ENCODE measurements around the gene IGLL5. TPM values are rescaled to one million over a fixed set of nuclear protein-coding genes. Genes with fewer than 3 reads are reported as not detected.

The IGLL5 gene
- total RNA-seq, 1 donor from 2014 or later, result 0.47 TPM

- no peak overlapping the region for H3K27ac ChIP-seq (replicated peaks)
- TF ChIP-seq CTCF (IDR thresholded peaks at IDR 0.05; ENCODE audit: borderline replicate concordance), result no peak
- intact Hi-C loops (cut with micrococcal nuclease), result no loop called here
- H3K4me3 ChIP-seq, result no peak overlapping the region
- no peaks in the 10 kb centered on the region for H3K36me3 ChIP-seq
- no peak for DNase-seq
- no peaks in the 10 kb centered on the region for H3K4me1 ChIP-seq
- H3K9me3 ChIP-seq (replicated peaks), result peaks cover 11% of the 10 kb centered on the region
- H3K27me3 ChIP-seq (ENCODE audit: low read depth), result peaks cover 53% of the 10 kb centered on the region
Measured at GRCh38 chr22:22878801-22879674, 8.6 kb upstream of the IGLL5 start.

GRCh38 chr22:22879675-22880155 lies 7.9 kb upstream of the IGLL5 start:
- Histone ChIP-seq H3K27me3 (ENCODE audit: low read depth) (peaks cover 60% of the 10 kb centered on the region), H3K27ac (replicated peaks) (no peak overlapping the region), H3K9me3 (replicated peaks) (peaks cover 5% of the 10 kb centered on the region), H3K4me3 (no peak overlapping the region), H3K36me3 (no peaks in the 10 kb centered on the region), H3K4me1 (no peaks in the 10 kb centered on the region)
- intact Hi-C loops (cut with micrococcal nuclease), result no loop called here
- no peak for DNase-seq
- no peak for TF ChIP-seq CTCF (IDR thresholded peaks at IDR 0.05; ENCODE audit: borderline replicate concordance)

GRCh38 chr22:22880645-22881044 lies 7.0 kb upstream of the IGLL5 start:
- peaks cover 68% of the 10 kb centered on the region for H3K27me3 ChIP-seq (ENCODE audit: low read depth)
- intact Hi-C loops (cut with micrococcal nuclease), result no loop called here
- H3K27ac ChIP-seq (replicated peaks), result no peak overlapping the region
- H3K36me3 ChIP-seq, result no peaks in the 10 kb centered on the region
- no peak overlapping the region for H3K4me3 ChIP-seq
- H3K9me3 ChIP-seq (replicated peaks), result no peaks in the 10 kb centered on the region
- no peak for DNase-seq
- no peaks in the 10 kb centered on the region for H3K4me1 ChIP-seq
- TF ChIP-seq CTCF (IDR thresholded peaks at IDR 0.05; ENCODE audit: borderline replicate concordance), result no peak

GRCh38 chr22:22881116-22882000 lies 6.3 kb upstream of the IGLL5 start:
- DNase-seq, result no peak
- Histone ChIP-seq H3K27me3 (ENCODE audit: low read depth) (peaks cover 75% of the 10 kb centered on the region), H3K4me1 (no peaks in the 10 kb centered on the region), H3K27ac (replicated peaks) (no peak overlapping the region), H3K36me3 (no peaks in the 10 kb centered on the region), H3K4me3 (no peak overlapping the region), H3K9me3 (replicated peaks) (no peaks in the 10 kb centered on the region)
- no peak for TF ChIP-seq CTCF (IDR thresholded peaks at IDR 0.05; ENCODE audit: borderline replicate concordance)
- intact Hi-C loops (cut with micrococcal nuclease), result no loop called here

- TF ChIP-seq CTCF (IDR thresholded peaks at IDR 0.05; ENCODE audit: borderline replicate concordance), result no peak
- Histone ChIP-seq H3K27ac (replicated peaks) (no peak overlapping the region), H3K4me1 (no peaks in the 10 kb centered on the region), H3K4me3 (no peak overlapping the region), H3K9me3 (replicated peaks) (no peaks in the 10 kb centered on the region), H3K27me3 (ENCODE audit: low read depth) (peaks cover 82% of the 10 kb centered on the region), H3K36me3 (no peaks in the 10 kb centered on the region)
- intact Hi-C loops (cut with micrococcal nuclease), result no loop called here
- DNase-seq, result no peak
Measured at GRCh38 chr22:22882033-22882717, 5.4 kb upstream of the IGLL5 start.
